Natural killer cell (primary cell): Measurements from ENCODE around the gene GLI3. TPM values are rescaled to one million over a fixed set of nuclear protein-coding genes. Genes with fewer than 3 reads are reported as not detected.

Experiments used
- ATAC-seq, 3 donors: fragments of 150-1000 bp in 2 of 3; fragments of 200-7000 bp in 1 of 3; cut with Tn5 transposase; 1 replicate in 1 of 3; 2 replicates in 2 of 3; pipeline ENCODE4 v1.10.0; 2021; ENCODE audit warnings: mild to moderate bottlenecking in 2 of 3, moderate library complexity in 2 of 3
- DNase-seq, 2 donors: peaks; one replicate each; pipeline versions ENCODE4 v3.0.0 to v3.0.0-alpha.2; 2013 to 2021; ENCODE audit warnings: mixed read lengths in 1 of 2
- H3K27ac ChIP-seq: one replicate; pipeline ENCODE4 v1.5.1; 2013; ENCODE audit warnings: mild to moderate bottlenecking, low read length
- H3K27me3 ChIP-seq: one replicate; pipeline ENCODE4 v1.6.1; 2013; ENCODE audit warnings: low read length; ENCODE audit not compliant: control insufficient read depth, insufficient read depth
- H3K36me3 ChIP-seq: one replicate; pipeline ENCODE4 v1.6.1; 2013; ENCODE audit warnings: low read length; ENCODE audit not compliant: control insufficient read depth, insufficient read depth
- H3K4me1 ChIP-seq: one replicate; pipeline ENCODE4 v1.6.1; 2013; ENCODE audit warnings: low read length; ENCODE audit not compliant: control insufficient read depth, insufficient read depth
- H3K4me3 ChIP-seq: one replicate; pipeline ENCODE4 v1.5.1; 2013; ENCODE audit warnings: low read length
- H3K9me3 ChIP-seq: one replicate; pipeline ENCODE4 v1.6.1; 2013; ENCODE audit warnings: low read length; ENCODE audit not compliant: control insufficient read depth, insufficient read depth
- H3K27ac Mint-ChIP-seq, 2 donors: one replicate each; pipeline ENCODE4 v1.8.0; 2022; ENCODE audit warnings: mild to moderate bottlenecking in 2 of 2, mixed read lengths in 2 of 2, moderate library complexity in 1 of 2
- H3K27me3 Mint-ChIP-seq, 2 donors: one replicate each; pipeline ENCODE4 v1.8.0; 2022; ENCODE audit warnings: low read depth in 2 of 2, mixed read lengths in 2 of 2
- H3K36me3 Mint-ChIP-seq: one replicate; pipeline ENCODE4 v1.8.0; 2022; ENCODE audit warnings: mixed read lengths
- H3K4me1 Mint-ChIP-seq, 2 donors: one replicate each; pipeline ENCODE4 v1.8.0; 2022; ENCODE audit warnings: mixed read lengths in 2 of 2
- H3K4me3 Mint-ChIP-seq: one replicate; pipeline ENCODE4 v1.8.0; 2022; ENCODE audit warnings: mild to moderate bottlenecking, moderate library complexity, mixed read lengths
- H3K9me3 Mint-ChIP-seq, 2 donors: one replicate each; pipeline ENCODE4 v1.8.0; 2022; ENCODE audit warnings: mixed read lengths in 2 of 2
- CTCF ChIP-seq: fragments of 200-600 bp; IDR thresholded peaks from one replicate; pipeline ENCODE4 v1.8.0; 2022; ENCODE audit warnings: antibody characterized with exemption
- WGBS: methylation state at CpG from one replicate; pipeline ENCODE4 v1.1.7; 2013; ENCODE audit warnings: missing lambda C conversion rate; ENCODE audit not compliant: insufficient coverage; 5-methylcytosine and 5-hydroxymethylcytosine counted together
- intact Hi-C: fragments of 100-400 bp; cut with micrococcal nuclease; formaldehyde crosslinking; loops from one replicate; pipeline ENCODE4 v1.14.2; 2022
- total RNA-seq, 4 donors: library from RNA; stranded (reverse); fragments of 120-200 nt in 1 of 4; gene quantifications; one replicate each; pipeline versions ENCODE4 v1.2.3 to v1.2.4, GENCODE V29; 2013 to 2022

GLI3 gene
- total RNA-seq, 3 donors from 2014 or later (not counting 1 experiment from before 2014, with no cell fraction given), result 2.9 to 4.7 (median 3.1) TPM

GRCh38 chr7:42080841-42081586 lies 156.0 kb downstream of the GLI3 start:
- H3K27me3 Mint-ChIP-seq, result peaks cover 0 to 11% of the 10 kb centered on the region in 2 donors
- H3K36me3 Mint-ChIP-seq, result no peaks in the 10 kb centered on the region
- 25% methylated on average over 15 of the region's 15 CpGs for WGBS
- Histone ChIP-seq H3K9me3 (no peaks in the 10 kb centered on the region), H3K27me3 (no peaks in the 10 kb centered on the region), H3K27ac (no peak overlapping the region), H3K4me3 (no peak overlapping the region), H3K36me3 (no peaks in the 10 kb centered on the region), H3K4me1 (no peaks in the 10 kb centered on the region)
- no peaks in the 10 kb centered on the region for H3K9me3 Mint-ChIP-seq
- intact Hi-C loops, result no loop called here
- TF ChIP-seq CTCF, result no peak
- H3K4me1 Mint-ChIP-seq, result peaks cover 7 to 10% of the 10 kb centered on the region in 2 donors
- ATAC-seq (peak in 2 of 3 donors; percentile 47 to 58), DNase-seq (no peak)
- H3K4me3 Mint-ChIP-seq, result no peak overlapping the region
- peak overlapping the region in 1 of 2 donors; percentile 58 for H3K27ac Mint-ChIP-seq

- intact Hi-C loops, result no loop called here
- H3K4me1 ChIP-seq, result no peaks in the 10 kb centered on the region
- H3K36me3 ChIP-seq, result no peaks in the 10 kb centered on the region
- no peak overlapping the region for H3K4me3 ChIP-seq
- no peak for TF ChIP-seq CTCF
- no peaks in the 10 kb centered on the region for H3K27me3 ChIP-seq
- Mint-ChIP-seq H3K27me3 (peaks cover 0 to 18% of the 10 kb centered on the region in 2 donors), H3K36me3 (no peaks in the 10 kb centered on the region), H3K4me3 (no peak overlapping the region), H3K27ac (no peak overlapping the region), H3K9me3 (no peaks in the 10 kb centered on the region), H3K4me1 (peaks cover 7 to 10% of the 10 kb centered on the region in 2 donors)
- H3K9me3 ChIP-seq, result no peaks in the 10 kb centered on the region
- no peak overlapping the region for H3K27ac ChIP-seq
- DNase-seq (no peak), ATAC-seq (no peak)
- WGBS, result 84% methylated on average over 9 of the region's 9 CpGs
Measured at GRCh38 chr7:42077271-42078135, 159.5 kb downstream of the GLI3 start.

GRCh38 chr7:42076870-42077269 lies 160.1 kb downstream of the GLI3 start:
- TF ChIP-seq CTCF, result no peak
- Histone ChIP-seq H3K9me3 (no peaks in the 10 kb centered on the region), H3K36me3 (no peaks in the 10 kb centered on the region), H3K4me3 (no peak overlapping the region), H3K27me3 (no peaks in the 10 kb centered on the region), H3K4me1 (no peaks in the 10 kb centered on the region), H3K27ac (no peak overlapping the region)
- H3K4me3 Mint-ChIP-seq, result no peak overlapping the region
- H3K27ac Mint-ChIP-seq, result no peak overlapping the region
- intact Hi-C loops, result no loop called here
- no peak for ATAC-seq
- H3K36me3 Mint-ChIP-seq, result no peaks in the 10 kb centered on the region
- H3K27me3 Mint-ChIP-seq, result peaks cover 0 to 18% of the 10 kb centered on the region in 2 donors
- H3K9me3 Mint-ChIP-seq, result no peaks in the 10 kb centered on the region
- DNase-seq, result no peak
- WGBS, result 94% methylated on average over 1 of the region's 2 CpGs
- H3K4me1 Mint-ChIP-seq, result peaks cover 7 to 10% of the 10 kb centered on the region in 2 donors
